ENCODE data around the gene LRP3. TPM values are rescaled to one million over a fixed set of nuclear protein-coding genes. Genes with fewer than 3 reads are reported as not detected.
A peak's percentile ranks its signal among the peaks of the same experiment; 100 is the strongest.

Gene LRP3
- total and polyA plus RNA-seq, 2 of the 13 experiments (the other 11 are each of a cell fraction or from before 2014, with no cell fraction given), result 17.6 to 51.6 TPM

DNA sequence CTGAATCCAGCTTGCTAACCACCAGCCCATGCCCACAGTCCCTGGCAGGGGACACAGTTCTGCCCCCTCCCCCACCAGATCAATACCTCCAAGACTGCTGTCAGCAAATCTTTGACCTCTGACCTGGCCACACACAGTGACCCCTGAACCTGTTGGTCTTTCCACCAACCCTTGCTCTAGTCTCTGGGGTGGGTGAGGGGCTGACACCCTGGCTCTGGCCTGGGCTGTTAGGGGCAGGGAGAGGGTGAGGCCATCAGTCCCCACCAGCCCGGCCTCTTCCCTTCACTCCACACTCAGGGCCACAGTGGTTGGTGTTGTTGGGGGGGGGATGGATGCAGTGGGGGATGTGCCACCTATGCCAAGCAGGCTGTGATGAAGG, 53.3 kb downstream of the LRP3 start (continued):
- TF ChIP-seq JUNB (CRISPR knock-in tag; IDR thresholded peaks at IDR 0.05; ENCODE audit: borderline replicate concordance) (no peak), KDM5A (IDR thresholded peaks at IDR 0.05; ENCODE audit: borderline replicate concordance, low read length) (no peak), ZMYM3 (CRISPR knock-in tag; IDR thresholded peaks at IDR 0.05) (peak; percentile 61; the same call in 1 of the 2 replicates), YEATS2 (CRISPR knock-in tag; IDR thresholded peaks at IDR 0.05; ENCODE audit: borderline replicate concordance) (no peak), ZNF883 (CRISPR knock-in tag; IDR thresholded peaks at IDR 0.05; ENCODE audit: not compliant biosample characterization) (no peak), MZF1 (CRISPR knock-in tag; IDR thresholded peaks at IDR 0.05; ENCODE audit: borderline replicate concordance) (no peak), ZNF234 (CRISPR knock-in tag; conservative IDR thresholded peaks at IDR 0.05) (no peak), ZFAT (CRISPR knock-in tag; conservative IDR thresholded peaks at IDR 0.05) (no peak), PHF20 (CRISPR knock-in tag; IDR thresholded peaks at IDR 0.05) (no peak), ZNF121 (CRISPR knock-in tag; IDR thresholded peaks at IDR 0.05) (no peak), ZFP36L1 (CRISPR knock-in tag; IDR thresholded peaks at IDR 0.05) (no peak), MXI1 (IDR thresholded peaks at IDR 0.05; ENCODE audit: borderline replicate concordance, low read depth, low read length) (no peak)
- TF ChIP-seq, protein P1, sequence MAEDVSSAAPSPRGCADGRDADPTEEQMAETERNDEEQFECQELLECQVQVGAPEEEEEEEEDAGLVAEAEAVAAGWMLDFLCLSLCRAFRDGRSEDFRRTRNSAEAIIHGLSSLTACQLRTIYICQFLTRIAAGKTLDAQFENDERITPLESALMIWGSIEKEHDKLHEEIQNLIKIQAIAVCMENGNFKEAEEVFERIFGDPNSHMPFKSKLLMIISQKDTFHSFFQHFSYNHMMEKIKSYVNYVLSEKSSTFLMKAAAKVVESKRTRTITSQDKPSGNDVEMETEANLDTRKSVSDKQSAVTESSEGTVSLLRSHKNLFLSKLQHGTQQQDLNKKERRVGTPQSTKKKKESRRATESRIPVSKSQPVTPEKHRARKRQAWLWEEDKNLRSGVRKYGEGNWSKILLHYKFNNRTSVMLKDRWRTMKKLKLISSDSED (CRISPR knock-in tag; IDR thresholded peaks at IDR 0.05), result no peak
- TF ChIP-seq, protein P2, sequence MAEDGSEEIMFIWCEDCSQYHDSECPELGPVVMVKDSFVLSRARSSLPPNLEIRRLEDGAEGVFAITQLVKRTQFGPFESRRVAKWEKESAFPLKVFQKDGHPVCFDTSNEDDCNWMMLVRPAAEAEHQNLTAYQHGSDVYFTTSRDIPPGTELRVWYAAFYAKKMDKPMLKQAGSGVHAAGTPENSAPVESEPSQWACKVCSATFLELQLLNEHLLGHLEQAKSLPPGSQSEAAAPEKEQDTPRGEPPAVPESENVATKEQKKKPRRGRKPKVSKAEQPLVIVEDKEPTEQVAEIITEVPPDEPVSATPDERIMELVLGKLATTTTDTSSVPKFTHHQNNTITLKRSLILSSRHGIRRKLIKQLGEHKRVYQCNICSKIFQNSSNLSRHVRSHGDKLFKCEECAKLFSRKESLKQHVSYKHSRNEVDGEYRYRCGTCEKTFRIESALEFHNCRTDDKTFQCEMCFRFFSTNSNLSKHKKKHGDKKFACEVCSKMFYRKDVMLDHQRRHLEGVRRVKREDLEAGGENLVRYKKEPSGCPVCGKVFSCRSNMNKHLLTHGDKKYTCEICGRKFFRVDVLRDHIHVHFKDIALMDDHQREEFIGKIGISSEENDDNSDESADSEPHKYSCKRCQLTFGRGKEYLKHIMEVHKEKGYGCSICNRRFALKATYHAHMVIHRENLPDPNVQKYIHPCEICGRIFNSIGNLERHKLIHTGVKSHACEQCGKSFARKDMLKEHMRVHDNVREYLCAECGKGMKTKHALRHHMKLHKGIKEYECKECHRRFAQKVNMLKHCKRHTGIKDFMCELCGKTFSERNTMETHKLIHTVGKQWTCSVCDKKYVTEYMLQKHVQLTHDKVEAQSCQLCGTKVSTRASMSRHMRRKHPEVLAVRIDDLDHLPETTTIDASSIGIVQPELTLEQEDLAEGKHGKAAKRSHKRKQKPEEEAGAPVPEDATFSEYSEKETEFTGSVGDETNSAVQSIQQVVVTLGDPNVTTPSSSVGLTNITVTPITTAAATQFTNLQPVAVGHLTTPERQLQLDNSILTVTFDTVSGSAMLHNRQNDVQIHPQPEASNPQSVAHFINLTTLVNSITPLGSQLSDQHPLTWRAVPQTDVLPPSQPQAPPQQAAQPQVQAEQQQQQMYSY (CRISPR knock-in tag; IDR thresholded peaks at IDR 0.05), result no peak
- TF ChIP-seq, protein P3, sequence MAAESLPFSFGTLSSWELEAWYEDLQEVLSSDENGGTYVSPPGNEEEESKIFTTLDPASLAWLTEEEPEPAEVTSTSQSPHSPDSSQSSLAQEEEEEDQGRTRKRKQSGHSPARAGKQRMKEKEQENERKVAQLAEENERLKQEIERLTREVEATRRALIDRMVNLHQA (CRISPR knock-in tag; IDR thresholded peaks at IDR 0.05), result no peak
- TF ChIP-seq, protein P4, sequence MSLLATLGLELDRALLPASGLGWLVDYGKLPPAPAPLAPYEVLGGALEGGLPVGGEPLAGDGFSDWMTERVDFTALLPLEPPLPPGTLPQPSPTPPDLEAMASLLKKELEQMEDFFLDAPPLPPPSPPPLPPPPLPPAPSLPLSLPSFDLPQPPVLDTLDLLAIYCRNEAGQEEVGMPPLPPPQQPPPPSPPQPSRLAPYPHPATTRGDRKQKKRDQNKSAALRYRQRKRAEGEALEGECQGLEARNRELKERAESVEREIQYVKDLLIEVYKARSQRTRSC (CRISPR knock-in tag; IDR thresholded peaks at IDR 0.05; ENCODE audit: low read depth), result no peak
- TF ChIP-seq, protein P5, sequence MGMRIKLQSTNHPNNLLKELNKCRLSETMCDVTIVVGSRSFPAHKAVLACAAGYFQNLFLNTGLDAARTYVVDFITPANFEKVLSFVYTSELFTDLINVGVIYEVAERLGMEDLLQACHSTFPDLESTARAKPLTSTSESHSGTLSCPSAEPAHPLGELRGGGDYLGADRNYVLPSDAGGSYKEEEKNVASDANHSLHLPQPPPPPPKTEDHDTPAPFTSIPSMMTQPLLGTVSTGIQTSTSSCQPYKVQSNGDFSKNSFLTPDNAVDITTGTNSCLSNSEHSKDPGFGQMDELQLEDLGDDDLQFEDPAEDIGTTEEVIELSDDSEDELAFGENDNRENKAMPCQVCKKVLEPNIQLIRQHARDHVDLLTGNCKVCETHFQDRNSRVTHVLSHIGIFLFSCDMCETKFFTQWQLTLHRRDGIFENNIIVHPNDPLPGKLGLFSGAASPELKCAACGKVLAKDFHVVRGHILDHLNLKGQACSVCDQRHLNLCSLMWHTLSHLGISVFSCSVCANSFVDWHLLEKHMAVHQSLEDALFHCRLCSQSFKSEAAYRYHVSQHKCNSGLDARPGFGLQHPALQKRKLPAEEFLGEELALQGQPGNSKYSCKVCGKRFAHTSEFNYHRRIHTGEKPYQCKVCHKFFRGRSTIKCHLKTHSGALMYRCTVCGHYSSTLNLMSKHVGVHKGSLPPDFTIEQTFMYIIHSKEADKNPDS (CRISPR knock-in tag; IDR thresholded peaks at IDR 0.05), result no peak
- TF ChIP-seq, protein P6, sequence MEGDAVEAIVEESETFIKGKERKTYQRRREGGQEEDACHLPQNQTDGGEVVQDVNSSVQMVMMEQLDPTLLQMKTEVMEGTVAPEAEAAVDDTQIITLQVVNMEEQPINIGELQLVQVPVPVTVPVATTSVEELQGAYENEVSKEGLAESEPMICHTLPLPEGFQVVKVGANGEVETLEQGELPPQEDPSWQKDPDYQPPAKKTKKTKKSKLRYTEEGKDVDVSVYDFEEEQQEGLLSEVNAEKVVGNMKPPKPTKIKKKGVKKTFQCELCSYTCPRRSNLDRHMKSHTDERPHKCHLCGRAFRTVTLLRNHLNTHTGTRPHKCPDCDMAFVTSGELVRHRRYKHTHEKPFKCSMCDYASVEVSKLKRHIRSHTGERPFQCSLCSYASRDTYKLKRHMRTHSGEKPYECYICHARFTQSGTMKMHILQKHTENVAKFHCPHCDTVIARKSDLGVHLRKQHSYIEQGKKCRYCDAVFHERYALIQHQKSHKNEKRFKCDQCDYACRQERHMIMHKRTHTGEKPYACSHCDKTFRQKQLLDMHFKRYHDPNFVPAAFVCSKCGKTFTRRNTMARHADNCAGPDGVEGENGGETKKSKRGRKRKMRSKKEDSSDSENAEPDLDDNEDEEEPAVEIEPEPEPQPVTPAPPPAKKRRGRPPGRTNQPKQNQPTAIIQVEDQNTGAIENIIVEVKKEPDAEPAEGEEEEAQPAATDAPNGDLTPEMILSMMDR (CRISPR knock-in tag; IDR thresholded peaks at IDR 0.05), result no peak
- TF ChIP-seq, protein P7, sequence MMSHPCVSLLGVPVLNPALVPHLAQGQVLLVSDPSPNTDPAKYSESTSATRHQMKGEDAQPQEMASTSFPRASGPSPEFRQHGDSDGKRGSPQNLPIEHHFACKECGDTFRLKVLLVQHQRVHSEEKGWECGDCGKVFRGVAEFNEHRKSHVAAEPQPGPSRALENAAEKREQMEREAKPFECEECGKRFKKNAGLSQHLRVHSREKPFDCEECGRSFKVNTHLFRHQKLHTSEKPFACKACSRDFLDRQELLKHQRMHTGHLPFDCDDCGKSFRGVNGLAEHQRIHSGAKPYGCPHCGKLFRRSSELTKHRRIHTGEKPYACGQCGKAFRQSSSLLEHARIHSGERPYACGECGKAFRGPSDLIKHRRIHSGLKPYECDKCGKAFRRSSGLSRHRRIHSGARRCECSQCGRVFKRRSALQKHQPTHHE (CRISPR knock-in tag; IDR thresholded peaks at IDR 0.05; ENCODE audit: borderline replicate concordance), result no peak
